HEK293 (cell line): ENCODE data around the gene SYT4.

Experiments
- EGR2 ChIP-seq: fragments of 450-650 bp; formaldehyde crosslinking; IDR thresholded peaks from 2 replicates; pipeline ENCODE4 v1.5.1; 2016; ENCODE audit warnings: low read depth, missing biosample characterization, missing genetic modification characterization
- GFI1B ChIP-seq: fragments of 450-650 bp; formaldehyde crosslinking; IDR thresholded peaks from 2 replicates; pipeline ENCODE4 v1.5.1; 2016; ENCODE audit warnings: missing biosample characterization, missing genetic modification characterization
- KLF7 ChIP-seq: fragments of 450-650 bp; formaldehyde crosslinking; IDR thresholded peaks from 2 replicates; pipeline ENCODE4 v1.5.1; 2016; ENCODE audit warnings: missing biosample characterization, missing genetic modification characterization, borderline replicate concordance
- MZF1 ChIP-seq: fragments of 450-650 bp; formaldehyde crosslinking; IDR thresholded peaks from 2 replicates; pipeline ENCODE4 v1.5.1; 2017; ENCODE audit warnings: missing biosample characterization, missing genetic modification characterization, borderline replicate concordance
- REPIN1 ChIP-seq: fragments of 450-650 bp; formaldehyde crosslinking; IDR thresholded peaks from 2 replicates; pipeline ENCODE4 v1.5.1; 2017; ENCODE audit warnings: missing biosample characterization, missing genetic modification characterization, low read depth
- ZBTB10 ChIP-seq: fragments of 450-650 bp; formaldehyde crosslinking; IDR thresholded peaks from 2 replicates; pipeline ENCODE4 v1.5.1; 2016; ENCODE audit warnings: missing biosample characterization, missing genetic modification characterization
- ZBTB48 ChIP-seq: fragments of 450-650 bp; formaldehyde crosslinking; IDR thresholded peaks from 2 replicates; pipeline ENCODE4 v1.5.1; 2016; ENCODE audit warnings: missing biosample characterization, missing genetic modification characterization
- ZBTB49 ChIP-seq: fragments of 450-650 bp; formaldehyde crosslinking; IDR thresholded peaks from 2 replicates; pipeline ENCODE4 v1.5.1; 2016; ENCODE audit warnings: missing biosample characterization, missing genetic modification characterization, low read depth
- ZFP41 ChIP-seq: fragments of 450-650 bp; formaldehyde crosslinking; IDR thresholded peaks from 2 replicates; pipeline ENCODE4 v1.5.1; 2016; ENCODE audit warnings: missing biosample characterization, missing genetic modification characterization, borderline replicate concordance
- ZNF10 ChIP-seq: fragments of 450-650 bp; formaldehyde crosslinking; IDR thresholded peaks from 2 replicates; pipeline ENCODE4 v1.5.1; 2017; ENCODE audit warnings: missing biosample characterization, missing genetic modification characterization
- ZNF157 ChIP-seq: fragments of 450-650 bp; formaldehyde crosslinking; IDR thresholded peaks from 2 replicates; pipeline ENCODE4 v1.5.1; 2016; ENCODE audit warnings: missing biosample characterization, missing genetic modification characterization
- ZNF18 ChIP-seq: fragments of 450-650 bp; formaldehyde crosslinking; IDR thresholded peaks from 2 replicates; pipeline ENCODE4 v1.5.1; 2016; ENCODE audit warnings: missing biosample characterization, missing genetic modification characterization
- ZNF184 ChIP-seq: fragments of 450-650 bp; IDR thresholded peaks from 2 replicates; pipeline ENCODE4 v1.5.1; 2018; ENCODE audit warnings: missing biosample characterization, mild to moderate bottlenecking, missing genetic modification characterization
- ZNF391 ChIP-seq: fragments of 450-650 bp; formaldehyde crosslinking; IDR thresholded peaks from 2 replicates; pipeline ENCODE4 v1.5.1; 2016; ENCODE audit warnings: low read depth, missing biosample characterization, missing genetic modification characterization, borderline replicate concordance
- ZNF423 ChIP-seq: fragments of 450-650 bp; formaldehyde crosslinking; IDR thresholded peaks from 2 replicates; pipeline ENCODE4 v1.5.1; 2016; ENCODE audit warnings: missing biosample characterization, missing genetic modification characterization
- ZNF433 ChIP-seq: fragments of 450-650 bp; formaldehyde crosslinking; IDR thresholded peaks from 2 replicates; pipeline ENCODE4 v1.5.1; 2016; ENCODE audit warnings: missing biosample characterization, missing genetic modification characterization, low read depth
- ZNF548 ChIP-seq: fragments of 450-650 bp; formaldehyde crosslinking; IDR thresholded peaks from 2 replicates; pipeline ENCODE4 v1.5.1; 2016; ENCODE audit warnings: missing biosample characterization, missing genetic modification characterization
- ZNF645 ChIP-seq: fragments of 450-650 bp; formaldehyde crosslinking; IDR thresholded peaks from 2 replicates; pipeline ENCODE4; 2016; ENCODE audit warnings: missing biosample characterization, missing genetic modification characterization
- ZNF664 ChIP-seq: fragments of 450-650 bp; formaldehyde crosslinking; IDR thresholded peaks from 2 replicates; pipeline ENCODE4 v1.5.1; 2016; ENCODE audit warnings: missing biosample characterization, missing genetic modification characterization
- ZNF677 ChIP-seq: fragments of 450-650 bp; IDR thresholded peaks from 2 replicates; pipeline ENCODE4 v1.5.0; 2018; ENCODE audit warnings: missing biosample characterization, mild to moderate bottlenecking, missing genetic modification characterization, moderate library complexity
- ZSCAN16 ChIP-seq: fragments of 450-650 bp; formaldehyde crosslinking; IDR thresholded peaks from 2 replicates; pipeline ENCODE4 v1.5.1; 2016; ENCODE audit warnings: missing biosample characterization, missing genetic modification characterization
- TF ChIP-seq, protein P1 (sequence below): sonication (generic); formaldehyde crosslinking; IDR thresholded peaks from 2 replicates; pipeline ENCODE4 v1.8.1; 2022; ENCODE audit warnings: mild to moderate bottlenecking, moderate library complexity, missing genetic modification reagents

Gene SYT4

GRCh38 chr18:43277164-43277600 is at the start of gene SYT4 (continued):
- TF ChIP-seq, protein P1, sequence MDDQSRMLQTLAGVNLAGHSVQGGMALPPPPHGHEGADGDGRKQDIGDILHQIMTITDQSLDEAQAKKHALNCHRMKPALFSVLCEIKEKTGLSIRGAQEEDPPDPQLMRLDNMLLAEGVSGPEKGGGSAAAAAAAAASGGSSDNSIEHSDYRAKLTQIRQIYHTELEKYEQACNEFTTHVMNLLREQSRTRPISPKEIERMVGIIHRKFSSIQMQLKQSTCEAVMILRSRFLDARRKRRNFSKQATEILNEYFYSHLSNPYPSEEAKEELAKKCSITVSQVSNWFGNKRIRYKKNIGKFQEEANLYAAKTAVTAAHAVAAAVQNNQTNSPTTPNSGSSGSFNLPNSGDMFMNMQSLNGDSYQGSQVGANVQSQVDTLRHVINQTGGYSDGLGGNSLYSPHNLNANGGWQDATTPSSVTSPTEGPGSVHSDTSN (CRISPR knock-in tag), result no peak
- TF ChIP-seq ZNF391 (tag by site-specific recombination), result no peak
- TF ChIP-seq EGR2, result no peak
- TF ChIP-seq ZSCAN16 (tag by site-specific recombination), result no peak
- TF ChIP-seq ZNF677, result no peak
- no peak for TF ChIP-seq ZNF645
- no peak for TF ChIP-seq KLF7 (tag by site-specific recombination)
- TF ChIP-seq ZNF664 (tag by site-specific recombination), result no peak
- no peak for TF ChIP-seq MZF1 (tag by site-specific recombination)
- no peak for TF ChIP-seq ZNF18
- TF ChIP-seq ZNF433 (tag by site-specific recombination), result no peak
- no peak for TF ChIP-seq ZBTB10 (tag by site-specific recombination)
- no peak for TF ChIP-seq ZNF157
- TF ChIP-seq ZNF548 (tag by site-specific recombination), result no peak
- TF ChIP-seq ZBTB49 (tag by site-specific recombination), result no peak
- no peak for TF ChIP-seq ZFP41 (tag by site-specific recombination)
- TF ChIP-seq GFI1B (tag by site-specific recombination), result no peak
- no peak for TF ChIP-seq ZNF423 (tag by site-specific recombination)
- no peak for TF ChIP-seq ZNF184
- TF ChIP-seq ZBTB48 (tag by site-specific recombination), result no peak
- TF ChIP-seq REPIN1 (tag by site-specific recombination), result no peak
- no peak for TF ChIP-seq ZNF10 (tag by site-specific recombination)
